IPS-NIHi7 (cell line): ENCODE data around the gene SEPTIN14.
A peak's percentile ranks its signal among the peaks of the same experiment; 100 is the strongest.
"Not testable (repeated sequence)": the region's sequence is repeated elsewhere in the genome, so short reads cannot be mapped to it uniquely, and the experiment has no call there.

ENCODE experiments used
- DNase-seq: peaks from one replicate; pipeline ENCODE4 v3.0.0; 2012; ENCODE audit warnings: mixed read lengths; ENCODE audit errors: extremely low spot score

SEPTIN14 gene

DNA sequence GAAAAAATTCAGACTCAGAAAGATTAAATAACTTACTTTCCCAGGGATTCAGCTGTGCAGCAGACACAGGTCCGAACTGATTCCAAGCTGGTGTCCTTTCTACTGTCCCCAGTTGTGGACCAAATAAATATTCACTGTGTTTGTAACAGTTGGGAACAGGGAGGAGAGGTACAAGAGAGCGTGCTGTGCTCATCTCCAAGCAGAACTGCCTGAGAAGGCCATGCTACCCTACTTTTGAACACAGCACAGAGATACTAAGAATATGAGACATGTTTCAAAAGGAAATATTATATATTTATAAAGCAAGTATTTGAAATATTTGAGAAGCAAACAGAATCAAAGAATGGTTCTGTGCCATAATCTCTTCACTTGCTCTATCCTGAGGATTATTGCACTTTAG, at the start of gene SEPTIN14:
Gene SEPTIN14, minus strand, starts transcription at position 101 of the 400 bp plus-strand sequence. CDS start 756 bp downstream, outside the sequence.
- not testable (repeated sequence) for DNase-seq

DNA sequence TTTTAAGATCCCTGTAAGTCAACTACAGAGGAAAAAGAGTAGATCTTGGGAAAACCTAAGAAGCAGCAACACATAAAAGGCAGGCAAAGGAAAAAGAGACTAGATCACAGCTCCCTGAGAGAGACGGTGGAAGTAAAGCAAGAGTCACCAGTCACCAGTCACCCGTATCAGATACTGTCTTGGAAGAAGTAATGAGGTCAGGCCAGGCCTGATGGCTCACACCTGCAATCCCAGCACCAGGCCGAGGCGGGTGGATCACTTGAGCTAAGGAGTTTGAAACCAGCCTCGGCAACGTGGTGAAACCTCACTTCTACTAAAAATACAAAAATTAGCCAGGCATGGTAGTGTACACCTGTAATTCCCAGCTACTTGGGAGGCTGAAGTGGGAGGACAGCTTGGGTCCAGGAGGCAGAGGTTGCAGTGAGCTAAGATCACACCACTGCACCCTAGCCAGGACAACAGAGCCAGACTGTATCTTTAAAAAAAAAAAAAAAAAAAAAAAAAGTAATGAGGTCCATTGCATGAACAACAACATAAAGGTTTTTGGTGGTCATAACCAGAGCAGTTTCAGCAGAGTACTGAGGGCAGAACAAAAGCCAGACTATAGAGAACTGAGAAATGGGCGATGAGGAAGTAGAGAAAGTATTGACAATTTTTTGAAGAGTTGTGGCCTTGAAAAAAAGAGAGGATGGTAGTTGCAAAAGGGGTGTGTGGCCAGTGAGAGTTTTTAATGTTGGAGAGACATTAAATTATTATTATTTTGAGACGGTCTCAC, 41.6 kb upstream of the SEPTIN14 start:
- no peak for DNase-seq

DNA sequence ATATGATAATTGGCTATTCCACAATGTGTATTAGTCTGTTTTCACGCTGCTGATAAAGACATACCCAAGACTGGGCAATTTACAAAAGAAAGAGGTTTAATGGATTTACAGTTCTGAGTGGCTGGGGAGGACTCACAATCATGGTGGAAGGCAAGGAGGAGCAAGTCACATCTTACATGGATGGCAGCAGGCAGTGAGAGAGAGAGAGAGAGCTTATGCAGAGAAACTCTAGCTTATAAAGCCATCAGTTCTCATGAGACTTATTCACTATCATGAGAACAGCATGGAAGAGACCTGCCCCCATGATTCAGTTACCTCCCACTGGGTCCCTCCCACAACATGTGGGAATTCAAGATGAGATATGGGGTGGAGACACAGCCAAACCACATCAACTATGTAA, 38.5 kb upstream of the SEPTIN14 start:
- DNase-seq, result not testable (repeated sequence)

DNA sequence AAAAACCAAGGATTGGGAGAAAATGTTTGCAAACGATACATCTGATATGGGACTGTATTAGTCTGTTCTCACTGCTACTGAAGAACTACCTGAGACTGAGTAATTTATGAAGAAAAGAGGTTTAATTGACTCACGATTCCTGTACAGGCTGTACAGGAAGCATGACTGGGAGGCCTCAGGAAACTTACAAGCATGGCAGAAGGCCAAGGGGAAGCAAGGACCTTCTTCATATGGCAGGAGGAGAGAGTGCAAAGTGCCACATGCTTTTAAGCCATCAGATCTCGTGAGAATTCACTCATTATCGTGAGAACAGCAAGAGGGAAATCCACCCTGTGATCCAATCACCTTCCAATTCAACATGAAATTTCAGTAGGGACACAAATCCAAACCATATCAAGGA, 35.7 kb upstream of the SEPTIN14 start:
- DNase-seq, result no peak

DNA sequence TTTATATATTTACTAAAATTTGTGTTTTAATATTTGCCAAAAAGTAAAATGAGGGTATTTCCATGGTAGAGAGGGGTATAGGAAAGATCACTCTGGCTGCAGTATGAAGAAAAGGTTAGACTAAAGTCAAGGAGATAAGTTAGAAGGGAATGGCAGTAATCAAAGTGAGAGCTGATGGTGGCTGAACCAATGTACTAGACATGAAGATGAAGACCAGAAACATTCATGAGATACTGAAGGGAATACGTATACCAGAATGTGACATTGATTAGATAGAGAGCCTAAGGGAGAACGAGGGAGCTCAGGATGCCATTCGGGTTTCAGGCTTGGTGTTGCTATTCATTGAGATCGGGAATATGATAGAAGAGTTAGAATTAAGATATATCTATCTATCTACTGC, 32.5 kb upstream of the SEPTIN14 start:
- no peak for DNase-seq

DNA sequence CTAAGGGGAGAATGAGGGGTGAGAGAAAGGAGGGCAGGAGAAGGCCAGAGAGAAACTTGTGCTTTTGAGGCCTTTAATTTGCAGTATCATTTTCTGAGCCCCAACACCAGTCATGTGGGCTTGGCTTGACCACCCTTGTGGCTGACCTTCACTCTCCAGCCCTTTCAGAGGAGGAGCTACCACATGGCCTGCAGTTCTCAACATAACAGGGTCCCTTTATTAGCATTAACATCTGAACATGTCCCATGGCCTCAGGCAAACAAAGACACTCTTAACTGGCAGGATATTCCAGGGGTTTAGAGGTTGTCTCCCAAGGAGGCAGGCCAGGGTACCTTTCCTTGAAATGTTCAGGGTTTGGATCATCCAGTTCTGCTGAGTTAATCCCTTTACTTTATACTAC, 31.4 kb upstream of the SEPTIN14 start:
- DNase-seq, result no peak

DNA sequence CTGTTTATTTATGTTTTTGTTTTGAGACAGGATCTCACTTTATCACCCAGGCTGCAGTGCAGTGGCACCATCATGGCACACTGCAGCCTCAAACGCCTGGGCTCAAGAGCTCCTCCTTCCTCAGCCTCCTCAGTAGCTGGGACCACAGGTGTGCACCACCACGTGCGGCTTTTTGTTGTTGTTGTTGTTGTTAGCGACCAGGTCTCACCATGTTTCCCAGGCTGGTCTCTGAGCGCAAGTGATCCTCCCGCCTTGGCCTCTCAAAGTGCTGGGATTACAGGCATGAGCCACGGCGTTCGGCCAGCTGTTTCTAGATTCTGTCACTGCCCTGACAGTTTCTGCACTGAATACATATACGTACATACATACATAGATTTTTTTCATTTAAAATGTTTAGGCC, 25.8 kb upstream of the SEPTIN14 start:
- not testable (repeated sequence) for DNase-seq

DNA sequence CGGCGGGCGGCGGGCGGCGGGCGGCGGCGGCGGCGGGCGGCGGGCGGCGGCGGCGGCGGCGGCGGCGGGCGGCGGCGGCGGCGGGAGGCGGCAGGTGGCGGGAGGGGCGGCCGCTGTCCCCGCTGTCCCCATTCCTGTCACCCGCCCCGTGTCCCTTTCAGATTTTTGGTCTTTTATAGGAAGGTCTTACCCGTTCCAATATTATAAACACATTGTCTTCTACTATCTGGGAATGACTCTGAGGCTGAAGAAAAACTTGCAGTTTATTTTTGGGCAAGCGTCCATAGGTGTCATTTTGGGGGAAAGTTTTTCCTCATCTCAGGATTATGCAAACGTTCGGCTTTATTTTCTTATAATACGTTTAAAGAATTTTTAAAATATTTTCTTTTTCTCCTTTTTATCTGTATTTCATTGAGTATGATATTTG, 25.3 kb upstream of the SEPTIN14 start:
- DNase-seq, result peak; percentile 16

DNA sequence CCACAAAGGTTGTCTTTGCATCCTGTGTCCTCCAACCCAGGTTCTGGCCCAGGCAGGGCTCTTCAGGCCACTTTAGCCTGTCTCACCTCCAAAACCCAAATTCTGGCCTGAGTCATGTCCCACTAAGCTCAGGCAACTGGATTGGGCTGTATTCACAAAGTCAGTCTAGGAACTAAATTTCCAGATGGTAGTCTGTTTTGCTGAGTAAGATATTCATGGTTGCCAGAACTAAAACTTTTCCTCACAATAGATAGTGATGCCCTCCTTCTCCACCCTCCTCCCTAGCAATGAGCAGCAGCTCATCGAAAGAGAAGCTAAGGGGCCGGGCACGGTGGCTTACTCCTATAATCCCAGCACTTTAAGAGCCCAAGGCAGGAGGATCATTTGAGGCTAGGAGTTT, 21.8 kb upstream of the SEPTIN14 start:
- no peak for DNase-seq

DNA sequence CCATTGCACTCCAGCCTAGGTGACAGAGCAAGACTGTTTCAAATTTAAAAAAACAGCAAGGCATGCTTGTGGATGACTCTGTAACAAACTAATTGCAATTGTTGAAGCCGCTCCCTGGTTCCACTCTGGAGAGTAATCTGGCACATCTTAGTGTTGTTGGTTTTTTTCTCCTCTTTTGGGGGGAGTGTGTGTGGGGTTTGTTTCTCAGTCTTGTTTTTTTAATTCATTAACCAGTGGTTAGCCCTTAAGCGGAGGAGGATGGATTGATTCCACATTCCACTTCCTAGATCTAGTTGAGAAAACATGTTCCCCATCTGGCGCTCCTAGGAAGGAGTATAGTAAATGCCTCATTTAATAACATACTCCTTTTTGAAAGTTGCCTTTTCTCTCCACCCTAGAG, 16.1 kb upstream of the SEPTIN14 start:
- DNase-seq, result no peak

DNA sequence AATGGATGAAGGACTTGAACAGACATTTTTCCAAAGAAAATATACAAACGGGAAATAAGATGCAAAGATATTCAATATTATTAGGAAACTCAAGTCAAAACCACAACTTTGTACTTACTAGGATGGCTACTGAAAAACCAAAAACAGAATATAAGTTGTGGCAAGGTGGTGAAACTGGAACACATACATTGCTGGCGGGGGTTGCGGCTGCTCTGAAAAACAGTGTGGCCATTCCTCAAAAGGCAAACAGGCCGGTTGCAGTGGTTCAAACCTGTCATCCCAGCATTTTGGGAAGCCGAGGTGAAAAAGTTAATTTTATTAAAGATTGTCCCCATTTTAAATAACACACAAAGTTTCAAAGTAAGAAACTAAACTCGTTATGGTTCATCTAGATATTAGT, 14.8 kb upstream of the SEPTIN14 start:
- DNase-seq, result no peak

DNA sequence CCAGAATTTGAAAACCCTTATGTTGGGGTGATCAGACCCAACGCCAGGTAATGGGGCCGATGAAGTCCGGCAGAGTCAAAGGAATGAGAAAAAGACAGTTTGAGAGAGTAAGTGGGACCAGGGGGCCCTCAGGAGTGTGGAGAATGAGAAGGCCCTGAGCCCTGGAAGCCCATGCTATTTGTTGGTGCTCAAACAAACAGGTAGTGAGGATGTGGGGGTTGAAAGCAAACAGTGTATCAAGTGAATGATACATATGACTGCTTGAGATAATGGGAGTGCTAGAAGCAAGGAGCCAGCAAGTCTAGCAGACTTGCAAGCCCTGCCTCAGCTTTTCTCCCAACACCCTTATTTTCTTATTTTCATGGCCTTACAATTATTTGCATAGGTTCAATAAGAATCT, 11.2 kb upstream of the SEPTIN14 start:
- no peak for DNase-seq

DNA sequence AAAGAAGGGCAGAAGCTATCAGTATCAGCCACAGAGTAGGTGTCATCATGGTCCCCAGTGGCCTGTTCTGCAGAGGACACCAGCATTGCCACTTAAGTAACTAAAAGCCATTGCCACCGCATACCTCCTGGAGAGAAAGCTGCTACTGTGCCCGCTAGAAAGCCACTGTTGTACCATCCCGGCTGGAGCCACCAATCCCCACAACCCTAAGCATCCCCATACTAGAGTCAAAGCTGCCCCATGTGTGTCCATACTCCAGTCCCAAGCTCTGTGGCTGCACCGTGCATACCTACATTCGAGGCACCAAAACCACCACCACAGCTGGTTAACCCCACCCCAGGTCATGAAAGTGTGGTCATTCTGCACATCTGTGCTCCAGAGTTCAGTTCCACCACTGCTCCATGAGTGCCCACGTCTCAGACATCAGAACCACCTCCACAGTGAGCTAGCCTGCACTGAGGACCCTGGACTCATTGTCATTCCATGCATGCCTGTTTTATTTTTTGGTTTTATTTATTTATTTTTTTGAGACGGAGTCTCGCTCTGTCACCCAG, 9.5 kb upstream of the SEPTIN14 start:
- no peak for DNase-seq

DNA sequence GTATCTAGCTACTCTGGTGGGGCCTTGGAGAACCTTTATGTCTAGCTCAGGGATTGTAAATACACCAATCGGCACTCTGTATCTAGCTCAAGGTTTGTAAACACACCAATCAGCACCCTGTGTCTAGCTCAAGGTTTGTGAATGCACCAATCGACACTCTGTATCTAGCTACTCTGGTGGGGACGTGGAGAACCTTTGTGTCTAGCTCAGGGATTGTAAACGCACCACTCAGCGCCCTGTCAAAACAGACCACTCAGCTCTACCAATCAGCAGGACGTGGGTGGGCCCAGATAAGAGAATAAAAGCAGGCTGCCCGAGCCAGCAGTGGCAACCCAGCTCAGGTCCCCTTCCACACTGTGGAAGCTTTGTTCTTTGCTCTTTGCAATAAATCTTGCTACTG, 6.4 kb upstream of the SEPTIN14 start:
- not testable (repeated sequence) for DNase-seq

DNA sequence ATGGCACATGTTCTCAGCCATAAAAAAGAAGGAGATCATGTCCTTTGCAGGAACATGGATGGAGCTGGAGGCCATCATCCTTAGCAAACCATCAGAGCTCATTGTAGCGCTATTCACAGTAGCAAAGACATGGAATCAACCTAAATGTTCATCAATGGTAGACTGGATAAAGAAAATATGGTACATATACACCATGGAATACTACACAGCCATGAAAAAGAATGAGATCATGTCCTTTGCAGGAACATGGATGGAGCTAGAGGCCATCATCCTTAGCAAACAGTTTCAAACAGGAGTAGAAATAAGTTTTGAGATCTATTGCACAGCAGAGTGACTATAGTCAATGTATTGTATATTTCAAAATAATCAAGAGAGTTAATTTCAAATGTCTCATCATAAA, 17.4 kb downstream of the SEPTIN14 start:
- not testable (repeated sequence) for DNase-seq

DNA sequence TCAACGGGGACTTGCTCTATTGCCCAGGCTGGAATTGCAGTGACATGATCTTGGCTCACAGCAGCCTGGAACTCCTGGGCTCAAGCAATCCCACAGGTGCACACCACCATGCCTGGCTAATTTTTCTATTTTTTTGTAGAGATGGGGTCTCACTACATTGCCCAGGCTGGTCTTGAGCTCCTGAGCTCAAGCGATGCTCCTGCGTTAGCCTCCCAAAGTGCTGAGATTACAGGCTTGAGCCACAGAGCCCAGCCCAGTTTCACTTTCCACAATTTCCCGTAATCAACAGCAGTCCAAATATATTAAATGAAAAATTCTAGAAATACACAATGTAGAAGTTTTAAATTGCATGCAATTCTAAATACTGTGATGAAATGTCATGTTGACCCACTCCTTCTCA, 24.0 kb downstream of the SEPTIN14 start:
- no peak for DNase-seq

DNA sequence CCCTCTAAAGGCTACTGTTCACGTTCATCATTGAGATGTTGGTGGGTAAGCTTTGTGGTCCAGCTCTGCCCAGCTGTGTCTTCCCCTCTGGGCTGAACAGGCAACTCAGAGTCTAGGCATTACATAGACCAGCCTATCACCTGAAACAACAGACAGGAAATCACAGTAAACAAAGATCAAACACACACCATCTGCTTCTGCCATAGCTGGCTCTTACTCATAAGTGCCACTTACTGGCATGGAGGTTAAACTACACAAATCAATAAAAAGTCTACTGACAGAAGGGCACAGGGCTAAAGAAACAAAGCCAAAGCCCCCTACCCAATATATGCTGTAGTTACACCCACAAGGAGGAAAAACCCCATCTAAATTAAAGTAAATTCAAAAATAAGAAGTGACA, 35.0 kb downstream of the SEPTIN14 start:
- DNase-seq, result no peak

DNA sequence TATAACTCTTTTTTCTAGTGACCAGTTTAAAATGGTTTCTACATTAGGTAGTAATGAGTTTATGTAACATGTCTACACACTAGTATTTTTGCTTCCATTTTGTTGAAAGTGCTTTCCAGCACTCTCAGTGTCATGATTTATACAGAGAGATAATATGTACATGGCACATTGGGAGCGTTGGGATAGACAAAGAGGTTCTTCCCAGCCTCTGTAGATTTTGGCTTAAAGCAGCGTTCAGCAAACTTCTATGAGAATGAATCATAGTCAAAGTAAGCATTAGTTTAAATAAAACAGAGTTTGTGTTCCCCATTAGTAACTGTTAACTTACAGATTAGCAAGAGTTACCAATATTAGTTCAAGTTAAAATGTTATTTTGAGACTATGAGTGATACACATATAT, 43.9 kb downstream of the SEPTIN14 start:
- DNase-seq, result no peak

DNA sequence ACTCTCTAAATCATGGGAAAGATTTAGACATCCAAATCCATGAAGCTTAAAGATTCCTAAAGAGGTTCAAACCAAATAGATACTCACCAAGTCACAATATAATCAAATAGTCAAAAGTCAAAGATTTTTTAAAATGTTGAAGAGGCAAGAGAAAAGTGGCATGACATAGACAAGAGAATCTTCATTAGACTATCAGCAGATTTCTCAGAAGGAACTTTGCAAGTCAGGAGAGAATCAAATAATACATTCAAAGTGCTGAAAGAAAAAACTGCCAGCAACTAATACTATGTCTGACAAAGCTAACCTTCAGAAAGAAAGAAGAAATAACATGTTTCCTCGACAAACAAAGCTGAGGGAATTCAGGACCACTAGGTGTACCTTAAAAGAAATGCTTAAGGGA, 65.3 kb downstream of the SEPTIN14 start:
- DNase-seq, result not testable (repeated sequence)

DNA sequence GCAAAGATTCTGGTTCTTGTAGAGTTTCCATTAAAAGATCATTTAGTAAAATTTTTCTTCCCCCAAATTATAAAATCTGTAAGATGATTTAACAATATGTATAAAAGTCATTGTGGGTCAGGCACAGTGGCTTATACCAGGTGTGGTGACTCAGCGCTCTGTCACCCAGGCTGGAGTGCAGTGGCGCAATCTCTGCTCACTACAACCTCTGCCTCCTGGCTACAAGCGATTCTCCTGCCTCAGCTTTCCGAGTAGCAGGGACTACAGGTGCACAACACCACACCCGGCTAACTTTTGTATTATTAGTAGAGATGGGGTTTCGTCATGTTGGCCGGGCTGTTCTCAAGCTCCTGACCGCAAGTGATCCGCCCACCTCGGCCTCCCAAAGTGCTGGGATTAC, 68.0 kb downstream of the SEPTIN14 start:
- DNase-seq, result no peak

DNA sequence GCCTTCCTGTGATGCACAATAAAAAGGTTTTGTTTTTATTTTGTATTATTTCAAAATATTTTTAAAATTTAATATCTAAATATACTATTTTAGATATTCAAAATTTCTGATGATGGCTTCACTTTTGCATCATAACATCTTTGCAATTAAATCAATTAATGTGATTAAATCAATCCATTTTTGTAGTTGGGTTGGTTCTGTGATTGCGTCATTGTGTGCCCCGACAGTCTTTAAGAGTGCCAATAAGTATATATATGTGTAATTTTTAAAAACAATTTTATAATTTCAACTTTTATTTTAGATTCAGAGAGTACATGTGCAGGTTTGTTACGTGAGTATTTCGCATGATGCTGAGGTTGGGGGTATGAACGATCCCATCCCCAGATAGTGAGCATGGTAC, 70.5 kb downstream of the SEPTIN14 start:
- no peak for DNase-seq

DNA sequence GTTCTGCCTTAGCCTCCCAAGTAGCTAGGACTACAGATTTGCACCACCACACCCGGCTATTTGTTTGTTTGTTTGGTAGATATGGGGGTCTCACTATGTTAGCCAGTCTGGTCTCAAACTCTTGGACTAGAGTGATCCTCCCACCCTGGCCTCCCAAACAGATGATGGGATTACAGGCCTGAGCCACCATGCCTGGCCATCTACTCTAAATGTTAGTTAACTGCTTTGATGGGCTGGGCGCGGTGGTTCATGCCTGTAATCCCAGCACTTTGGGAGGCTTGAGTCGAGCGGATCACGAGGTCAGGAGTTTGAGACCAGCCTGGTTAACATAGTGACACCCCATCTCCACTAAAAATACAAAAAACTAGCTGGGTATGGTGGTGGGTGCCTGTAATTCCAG, 74.8 kb downstream of the SEPTIN14 start:
- no peak for DNase-seq

DNA sequence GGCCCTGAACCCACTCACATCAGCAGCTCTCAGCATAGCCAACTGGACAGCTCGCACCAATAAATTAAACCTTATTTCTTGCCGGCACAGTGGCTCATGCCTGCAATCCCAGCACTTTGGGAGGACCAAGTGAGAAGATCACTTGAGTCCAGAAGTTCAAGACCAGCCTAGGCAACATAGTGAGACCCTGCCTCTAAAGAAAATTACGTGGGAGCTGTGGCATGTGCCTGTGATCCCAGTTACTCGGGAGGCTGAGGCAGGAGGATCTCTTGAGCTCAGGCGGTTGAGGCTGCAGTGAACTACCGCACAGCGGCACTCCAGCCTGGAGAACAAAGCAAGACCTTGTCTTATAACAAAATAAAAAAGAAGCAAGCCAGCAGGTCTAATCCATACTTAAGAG, 75.7 kb downstream of the SEPTIN14 start:
- no peak for DNase-seq

DNA sequence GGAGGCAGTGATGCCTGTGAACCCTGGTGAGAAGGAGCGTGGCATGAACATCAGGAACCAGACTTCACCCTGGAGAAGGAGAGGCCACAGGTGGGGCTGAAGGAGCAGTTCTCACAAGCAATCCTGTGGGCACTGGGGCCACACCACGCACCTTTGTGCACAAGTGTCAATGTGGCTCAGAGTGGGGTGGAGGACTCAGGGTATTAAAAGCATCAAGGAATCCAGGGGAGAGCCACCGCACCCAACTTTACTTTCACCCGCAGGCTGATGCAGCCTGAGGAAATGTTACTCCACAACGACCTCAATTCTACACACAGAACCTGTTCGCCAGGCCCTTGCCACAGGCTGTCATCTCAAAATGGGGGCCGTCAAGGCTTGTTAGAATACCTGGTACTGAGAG, 77.1 kb downstream of the SEPTIN14 start:
- not testable (repeated sequence) for DNase-seq
